GM12878 (cell line): ENCODE results near the gene WDR93. TPM values are rescaled to one million over a fixed set of nuclear protein-coding genes. Genes with fewer than 3 reads are reported as not detected.

Experiments
- ATAC-seq: fragments of 200-7000 bp; cut with Tn5 transposase; 3 replicates; pipeline ENCODE4 v1.9.1; 2020; ENCODE audit warnings: mild to moderate bottlenecking, moderate library complexity
- BruUV-seq: library from RNA; stranded (reverse); fragments of 400-500 nt; replicated peaks from 2 replicates; lab custom pipeline; 2021; lab: Mats Ljungman, UMichigan
- CTCF ChIA-PET: fragments of 300-600 bp; sonication (Branson Sonifier 250); formaldehyde crosslinking; extraction: SDS; loops from one replicate; lab custom pipeline; 2021; ENCODE audit warnings: inconsistent platforms; lab: Yijun Ruan, JAX
- POLR2A ChIA-PET: fragments of 350-600 bp; formaldehyde crosslinking; extraction: SDS; loops from one replicate; lab custom pipeline; 2021; ENCODE audit warnings: inconsistent platforms; lab: Charles Lee
- RAD21 ChIA-PET: fragments of 300-600 bp; sonication (Branson Sonifier 250); formaldehyde crosslinking; loops from one replicate; lab custom pipeline; 2023; ENCODE audit warnings: antibody characterized with exemption; ENCODE audit not compliant: unreplicated experiment; lab: Charles Lee
- SMC1A ChIA-PET: fragments of 300-600 bp; sonication (Branson Sonifier 250); formaldehyde crosslinking; loops from one replicate; lab custom pipeline; 2023; ENCODE audit not compliant: unreplicated experiment, uncharacterized antibody; lab: Charles Lee
- DNase-seq: peaks from one replicate; pipeline ENCODE4 v3.0.0-alpha.2; 2011; ENCODE audit warnings: low read depth, low spot score
- FAIRE-seq: peaks from 3 replicates; lab custom pipeline; 2011; peaks lifted over from hg19 to GRCh38; lab: Jason Lieb, UNC
- H2AFZ ChIP-seq: 2 replicates; pipeline ENCODE4 v1.6.0; 2011; ENCODE audit warnings: low read depth, low read length, control low read depth; ENCODE audit not compliant: control insufficient read depth
- H3K27ac ChIP-seq: 2 replicates; pipeline ENCODE4 v1.5.1; 2011; ENCODE audit warnings: control low read depth; ENCODE audit not compliant: control insufficient read depth, insufficient read depth
- H3K27me3 ChIP-seq, 2 experiments: replicated peaks in 1 of 2; 2 replicates each; pipeline versions ENCODE4 v1.6.0 to v1.6.1; 2011; ENCODE audit warnings: low read length in 1 of 2; ENCODE audit not compliant: control insufficient read depth in 2 of 2, insufficient read depth in 2 of 2
- H3K36me3 ChIP-seq, 2 experiments: 2 replicates each; pipeline ENCODE4 v1.5.1; 2011; ENCODE audit warnings: low read length in 1 of 2; ENCODE audit not compliant: control insufficient read depth in 2 of 2, insufficient read depth in 2 of 2
- H3K4me1 ChIP-seq: 2 replicates; pipeline ENCODE4 v1.6.1; 2011; ENCODE audit warnings: mild to moderate bottlenecking, low read length, moderate library complexity, mixed read lengths; ENCODE audit not compliant: control insufficient read depth, insufficient read depth
- H3K4me2 ChIP-seq: 2 replicates; pipeline ENCODE4 v1.6.0; 2011; ENCODE audit warnings: control low read depth; ENCODE audit not compliant: control insufficient read depth, insufficient read depth
- H3K4me3 ChIP-seq: fragments of 200-600 bp; sonication (generic); 2 replicates; pipeline ENCODE4 v1.5.1; 2016
- H3K79me2 ChIP-seq: 2 replicates; pipeline ENCODE4 v1.6.0; 2011; ENCODE audit warnings: low read length; ENCODE audit not compliant: control insufficient read depth, insufficient read depth
- H3K9ac ChIP-seq: 2 replicates; pipeline ENCODE4 v1.8.0; 2011; ENCODE audit warnings: low read length, control low read depth, mixed read lengths; ENCODE audit not compliant: control insufficient read depth, insufficient read depth
- H3K9me3 ChIP-seq: replicated peaks from 3 replicates; pipeline ENCODE4 v1.5.1; 2011; ENCODE audit warnings: mild to moderate bottlenecking, low read length; ENCODE audit not compliant: control insufficient read depth, insufficient read depth
- H4K20me1 ChIP-seq: 2 replicates; pipeline ENCODE4 v1.6.0; 2011; ENCODE audit not compliant: control insufficient read depth, insufficient read depth
- CHD4 ChIP-seq: fragments of 200-600 bp; sonication (generic); IDR thresholded peaks from 2 replicates; pipeline ENCODE4 v1.6.1; 2016; ENCODE audit warnings: mild to moderate bottlenecking
- NR2C1 ChIP-seq: fragments of 450-650 bp; IDR thresholded peaks from 2 replicates; pipeline ENCODE4 v1.6.1; 2017; ENCODE audit warnings: antibody characterized with exemption, mild to moderate bottlenecking, moderate library complexity
- USF2 ChIP-seq: IDR thresholded peaks from 2 replicates; pipeline ENCODE4 v1.6.1; 2011; ENCODE audit warnings: low read depth, low read length, improper control_type of control experiment, borderline replicate concordance
- WGBS: methylation state at CpG from one replicate; pipeline ENCODE4 v1.1.6; 2016; ENCODE audit warnings: low lambda C conversion rate; ENCODE audit not compliant: insufficient replicate concordance, insufficient coverage; ENCODE audit errors: missing lambda C conversion rate; 5-methylcytosine and 5-hydroxymethylcytosine counted together
- in situ Hi-C: fragments of 300-500 bp; cut with MboI; formaldehyde crosslinking; loops from 9 replicates; pipeline ENCODE4 v1.14.3; 2018; ENCODE audit warnings: mixed read lengths
- intact Hi-C: fragments of 100-400 bp; cut with micrococcal nuclease; formaldehyde crosslinking; loops from one replicate; pipeline ENCODE4 v1.14.2; 2022; ENCODE audit not compliant: unreplicated experiment
- polyA plus RNA-seq, 11 experiments: library from polyadenylated mRNA; depleted of rRNA in 4 of 11; unstranded in 6 of 11; stranded (reverse) in 5 of 11; fragments of >200 nt; fragmentation: Nextera tagmentation in 4 of 11; fragmentation: Illumina TruSeq in 1 of 11; extraction: Ambion mirVana in 4 of 11; extraction: Trizol in 1 of 11; gene quantifications; 1 replicate in 1 of 11; 2 replicates in 10 of 11; pipeline versions ENCODE4 v1.2.1 to v1.2.3, GENCODE V29; 2011 to 2016; ENCODE audit warnings: inconsistent platforms in 2 of 11, missing spikeins in 2 of 11, low read depth in 1 of 11
- total RNA-seq, 4 experiments: library from RNA; depleted of rRNA in 3 of 4; stranded (reverse); fragments of >200 nt in 3 of 4; fragmentation: Illumina TruSeq in 1 of 4; extraction: Trizol in 1 of 4; gene quantifications; 2 replicates each; pipeline versions ENCODE4 v1.2.1 to v1.2.3, GENCODE V29; 2013 to 2021
- TF ChIP-seq, protein P1 (sequence below): IDR thresholded peaks from 2 replicates; pipeline ENCODE4 v1.6.1; 2012; ENCODE audit warnings: improper control_type of control experiment, low read depth, low read length; ENCODE audit not compliant: insufficient replicate concordance
- TF ChIP-seq, protein P2 (sequence below): fragments of 450-650 bp; IDR thresholded peaks from 2 replicates; pipeline ENCODE4 v1.6.1; 2017; ENCODE audit warnings: mild to moderate bottlenecking, moderate library complexity
- TF ChIP-seq, protein P3 (sequence below): IDR thresholded peaks from 2 replicates; pipeline ENCODE4 v1.6.1; 2011; ENCODE audit warnings: low read depth, mild to moderate bottlenecking, low read length, moderate library complexity, borderline replicate concordance; ENCODE audit errors: extremely low read depth

WDR93 gene
- total and polyA plus RNA-seq, 10 of the 15 experiments (the other 5 are each of a cell fraction or from before 2014, with no cell fraction given): not detected

- no peaks in the 10 kb centered on the region for H3K9me3 ChIP-seq
- no TSS peak for BruUV-seq
- ATAC-seq: no peak
- in situ Hi-C loops: no loop called here
- no peak for TF ChIP-seq CHD4
- TF ChIP-seq NR2C1: no peak
- TF ChIP-seq, protein P1, sequence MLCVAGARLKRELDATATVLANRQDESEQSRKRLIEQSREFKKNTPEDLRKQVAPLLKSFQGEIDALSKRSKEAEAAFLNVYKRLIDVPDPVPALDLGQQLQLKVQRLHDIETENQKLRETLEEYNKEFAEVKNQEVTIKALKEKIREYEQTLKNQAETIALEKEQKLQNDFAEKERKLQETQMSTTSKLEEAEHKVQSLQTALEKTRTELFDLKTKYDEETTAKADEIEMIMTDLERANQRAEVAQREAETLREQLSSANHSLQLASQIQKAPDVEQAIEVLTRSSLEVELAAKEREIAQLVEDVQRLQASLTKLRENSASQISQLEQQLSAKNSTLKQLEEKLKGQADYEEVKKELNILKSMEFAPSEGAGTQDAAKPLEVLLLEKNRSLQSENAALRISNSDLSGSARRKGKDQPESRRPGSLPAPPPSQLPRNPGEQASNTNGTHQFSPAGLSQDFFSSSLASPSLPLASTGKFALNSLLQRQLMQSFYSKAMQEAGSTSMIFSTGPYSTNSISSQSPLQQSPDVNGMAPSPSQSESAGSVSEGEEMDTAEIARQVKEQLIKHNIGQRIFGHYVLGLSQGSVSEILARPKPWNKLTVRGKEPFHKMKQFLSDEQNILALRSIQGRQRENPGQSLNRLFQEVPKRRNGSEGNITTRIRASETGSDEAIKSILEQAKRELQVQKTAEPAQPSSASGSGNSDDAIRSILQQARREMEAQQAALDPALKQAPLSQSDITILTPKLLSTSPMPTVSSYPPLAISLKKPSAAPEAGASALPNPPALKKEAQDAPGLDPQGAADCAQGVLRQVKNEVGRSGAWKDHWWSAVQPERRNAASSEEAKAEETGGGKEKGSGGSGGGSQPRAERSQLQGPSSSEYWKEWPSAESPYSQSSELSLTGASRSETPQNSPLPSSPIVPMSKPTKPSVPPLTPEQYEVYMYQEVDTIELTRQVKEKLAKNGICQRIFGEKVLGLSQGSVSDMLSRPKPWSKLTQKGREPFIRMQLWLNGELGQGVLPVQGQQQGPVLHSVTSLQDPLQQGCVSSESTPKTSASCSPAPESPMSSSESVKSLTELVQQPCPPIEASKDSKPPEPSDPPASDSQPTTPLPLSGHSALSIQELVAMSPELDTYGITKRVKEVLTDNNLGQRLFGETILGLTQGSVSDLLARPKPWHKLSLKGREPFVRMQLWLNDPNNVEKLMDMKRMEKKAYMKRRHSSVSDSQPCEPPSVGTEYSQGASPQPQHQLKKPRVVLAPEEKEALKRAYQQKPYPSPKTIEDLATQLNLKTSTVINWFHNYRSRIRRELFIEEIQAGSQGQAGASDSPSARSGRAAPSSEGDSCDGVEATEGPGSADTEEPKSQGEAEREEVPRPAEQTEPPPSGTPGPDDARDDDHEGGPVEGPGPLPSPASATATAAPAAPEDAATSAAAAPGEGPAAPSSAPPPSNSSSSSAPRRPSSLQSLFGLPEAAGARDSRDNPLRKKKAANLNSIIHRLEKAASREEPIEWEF: no peak
- TF ChIP-seq, protein P2, sequence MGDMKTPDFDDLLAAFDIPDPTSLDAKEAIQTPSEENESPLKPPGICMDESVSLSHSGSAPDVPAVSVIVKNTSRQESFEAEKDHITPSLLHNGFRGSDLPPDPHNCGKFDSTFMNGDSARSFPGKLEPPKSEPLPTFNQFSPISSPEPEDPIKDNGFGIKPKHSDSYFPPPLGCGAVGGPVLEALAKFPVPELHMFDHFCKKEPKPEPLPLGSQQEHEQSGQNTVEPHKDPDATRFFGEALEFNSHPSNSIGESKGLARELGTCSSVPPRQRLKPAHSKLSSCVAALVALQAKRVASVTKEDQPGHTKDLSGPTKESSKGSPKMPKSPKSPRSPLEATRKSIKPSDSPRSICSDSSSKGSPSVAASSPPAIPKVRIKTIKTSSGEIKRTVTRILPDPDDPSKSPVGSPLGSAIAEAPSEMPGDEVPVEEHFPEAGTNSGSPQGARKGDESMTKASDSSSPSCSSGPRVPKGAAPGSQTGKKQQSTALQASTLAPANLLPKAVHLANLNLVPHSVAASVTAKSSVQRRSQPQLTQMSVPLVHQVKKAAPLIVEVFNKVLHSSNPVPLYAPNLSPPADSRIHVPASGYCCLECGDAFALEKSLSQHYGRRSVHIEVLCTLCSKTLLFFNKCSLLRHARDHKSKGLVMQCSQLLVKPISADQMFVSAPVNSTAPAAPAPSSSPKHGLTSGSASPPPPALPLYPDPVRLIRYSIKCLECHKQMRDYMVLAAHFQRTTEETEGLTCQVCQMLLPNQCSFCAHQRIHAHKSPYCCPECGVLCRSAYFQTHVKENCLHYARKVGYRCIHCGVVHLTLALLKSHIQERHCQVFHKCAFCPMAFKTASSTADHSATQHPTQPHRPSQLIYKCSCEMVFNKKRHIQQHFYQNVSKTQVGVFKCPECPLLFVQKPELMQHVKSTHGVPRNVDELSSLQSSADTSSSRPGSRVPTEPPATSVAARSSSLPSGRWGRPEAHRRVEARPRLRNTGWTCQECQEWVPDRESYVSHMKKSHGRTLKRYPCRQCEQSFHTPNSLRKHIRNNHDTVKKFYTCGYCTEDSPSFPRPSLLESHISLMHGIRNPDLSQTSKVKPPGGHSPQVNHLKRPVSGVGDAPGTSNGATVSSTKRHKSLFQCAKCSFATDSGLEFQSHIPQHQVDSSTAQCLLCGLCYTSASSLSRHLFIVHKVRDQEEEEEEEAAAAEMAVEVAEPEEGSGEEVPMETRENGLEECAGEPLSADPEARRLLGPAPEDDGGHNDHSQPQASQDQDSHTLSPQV: no peak
- TF ChIP-seq, protein P3, sequence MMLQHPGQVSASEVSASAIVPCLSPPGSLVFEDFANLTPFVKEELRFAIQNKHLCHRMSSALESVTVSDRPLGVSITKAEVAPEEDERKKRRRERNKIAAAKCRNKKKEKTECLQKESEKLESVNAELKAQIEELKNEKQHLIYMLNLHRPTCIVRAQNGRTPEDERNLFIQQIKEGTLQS: no peak
- TF ChIP-seq USF2: no peak
- TF ChIP-seq, all 136 proteins: peak for 0
- Histone ChIP-seq H2AFZ (no peak overlapping the region), H3K4me3 (no peak overlapping the region), H3K4me1 (no peaks in the 10 kb centered on the region), H3K79me2 (no peaks in the 10 kb centered on the region), H4K20me1 (no peaks in the 10 kb centered on the region), H3K9ac (no peak overlapping the region), H3K27ac (no peak overlapping the region), H3K27me3 (no peaks in the 10 kb centered on the region), H3K4me2 (no peak overlapping the region), H3K36me3 (no peaks in the 10 kb centered on the region)
- RAD21 ChIA-PET: no interaction called here
- 45% methylated on average over 2 of the region's 2 CpGs for WGBS
- SMC1A ChIA-PET: no interaction called here
- CTCF ChIA-PET: no interaction called here
- POLR2A ChIA-PET: no interaction called here
- no peak for FAIRE-seq
- no peak for DNase-seq
- intact Hi-C loops: no loop called here
These were observed 24.2 kb downstream of the WDR93 start for GRCh38 chr15:89714775-89715174.
